Measurements from ENCODE around the gene ECI1. TPM values are rescaled to one million over a fixed set of nuclear protein-coding genes. Genes with fewer than 3 reads are reported as not detected.

Gene ECI1
- total RNA-seq, 2 donors from 2014 or later, result 36.7 to 50.6 TPM

- ATAC-seq (replicated peaks), result peak; percentile 3
- Mint-ChIP-seq H3K27ac (no peak overlapping the region), H3K27me3 (no peaks in the 10 kb centered on the region), H3K9me3 (no peaks in the 10 kb centered on the region), H3K4me3 (no peak overlapping the region), H3K4me1 (no peaks in the 10 kb centered on the region), H3K36me3 (ENCODE audit: low read depth) (peaks cover 29% of the 10 kb centered on the region)
Observed at GRCh38 chr16:2235695-2236336, 15.6 kb downstream of the ECI1 start.

GRCh38 chr16:2235234-2235651, 16.1 kb downstream of the ECI1 start:
- Mint-ChIP-seq H3K36me3 (ENCODE audit: low read depth) (peaks cover 31% of the 10 kb centered on the region), H3K4me3 (no peak overlapping the region), H3K4me1 (no peaks in the 10 kb centered on the region), H3K27ac (no peak overlapping the region), H3K9me3 (no peaks in the 10 kb centered on the region), H3K27me3 (no peaks in the 10 kb centered on the region)
- ATAC-seq (replicated peaks), result no peak

- no peak for ATAC-seq (replicated peaks)
- Mint-ChIP-seq H3K9me3 (no peaks in the 10 kb centered on the region), H3K4me1 (no peaks in the 10 kb centered on the region), H3K36me3 (ENCODE audit: low read depth) (peaks cover 35% of the 10 kb centered on the region), H3K4me3 (no peak overlapping the region), H3K27ac (no peak overlapping the region), H3K27me3 (no peaks in the 10 kb centered on the region)
Observed at GRCh38 chr16:2234813-2235170, 16.6 kb downstream of the ECI1 start.

- ATAC-seq (replicated peaks), result no peak
- no peaks in the 10 kb centered on the region for H3K4me1 Mint-ChIP-seq
Observed at GRCh38 chr16:2233872-2234812, 17.2 kb downstream of the ECI1 start.

GRCh38 chr16:2233046-2233775, 18.2 kb downstream of the ECI1 start:
- no peaks in the 10 kb centered on the region for H3K27me3 Mint-ChIP-seq
- H3K9me3 Mint-ChIP-seq, result no peaks in the 10 kb centered on the region
- H3K36me3 Mint-ChIP-seq (ENCODE audit: low read depth), result peaks cover 41% of the 10 kb centered on the region
- H3K4me1 Mint-ChIP-seq, result no peaks in the 10 kb centered on the region
- H3K4me3 Mint-ChIP-seq, result no peak overlapping the region
- no peak overlapping the region for H3K27ac Mint-ChIP-seq
- no peak for ATAC-seq (replicated peaks)

More at GRCh38 chr16:2233872-2234812, 17.2 kb downstream of the ECI1 start:
- no peaks in the 10 kb centered on the region for H3K9me3 Mint-ChIP-seq
- peaks cover 41% of the 10 kb centered on the region for H3K36me3 Mint-ChIP-seq (ENCODE audit: low read depth)
- H3K27ac Mint-ChIP-seq, result no peak overlapping the region
- no peaks in the 10 kb centered on the region for H3K27me3 Mint-ChIP-seq
- H3K4me3 Mint-ChIP-seq, result no peak overlapping the region

GRCh38 chr16:2232094-2232990, 19.0 kb downstream of the ECI1 start:
- H3K27me3 Mint-ChIP-seq, result no peaks in the 10 kb centered on the region

GRCh38 chr16:2231016-2231931, 20.1 kb downstream of the ECI1 start:
- ATAC-seq (replicated peaks), result no peak

More at GRCh38 chr16:2232094-2232990, 19.0 kb downstream of the ECI1 start:
- no peaks in the 10 kb centered on the region for H3K4me1 Mint-ChIP-seq
- no peak overlapping the region for H3K27ac Mint-ChIP-seq
- H3K36me3 Mint-ChIP-seq (ENCODE audit: low read depth), result peaks cover 41% of the 10 kb centered on the region
- no peak for ATAC-seq (replicated peaks)
- H3K9me3 Mint-ChIP-seq, result no peaks in the 10 kb centered on the region
- H3K4me3 Mint-ChIP-seq, result no peak overlapping the region

GRCh38 chr16:2230376-2230775, 21.0 kb downstream of the ECI1 start:
- Mint-ChIP-seq H3K4me1 (no peaks in the 10 kb centered on the region), H3K27me3 (no peaks in the 10 kb centered on the region), H3K9me3 (no peaks in the 10 kb centered on the region), H3K36me3 (ENCODE audit: low read depth) (peaks cover 44% of the 10 kb centered on the region), H3K27ac (no peak overlapping the region), H3K4me3 (no peak overlapping the region)
- ATAC-seq (replicated peaks), result no peak

More at GRCh38 chr16:2231016-2231931, 20.1 kb downstream of the ECI1 start:
- H3K36me3 Mint-ChIP-seq (ENCODE audit: low read depth), result peaks cover 47% of the 10 kb centered on the region
- no peaks in the 10 kb centered on the region for H3K4me1 Mint-ChIP-seq
- H3K27ac Mint-ChIP-seq, result no peak overlapping the region
- no peak overlapping the region for H3K4me3 Mint-ChIP-seq
- H3K9me3 Mint-ChIP-seq, result no peaks in the 10 kb centered on the region
- no peaks in the 10 kb centered on the region for H3K27me3 Mint-ChIP-seq

GRCh38 chr16:2229632-2230250, 21.6 kb downstream of the ECI1 start:
- Mint-ChIP-seq H3K27me3 (no peaks in the 10 kb centered on the region), H3K27ac (no peak overlapping the region), H3K4me3 (no peak overlapping the region), H3K4me1 (no peaks in the 10 kb centered on the region), H3K36me3 (ENCODE audit: low read depth) (peaks cover 37% of the 10 kb centered on the region), H3K9me3 (no peaks in the 10 kb centered on the region)
- no peak for ATAC-seq (replicated peaks)

- Mint-ChIP-seq H3K27me3 (no peaks in the 10 kb centered on the region), H3K4me1 (no peaks in the 10 kb centered on the region), H3K36me3 (ENCODE audit: low read depth) (peaks cover 31% of the 10 kb centered on the region), H3K9me3 (no peaks in the 10 kb centered on the region), H3K4me3 (no peak overlapping the region), H3K27ac (no peak overlapping the region)
- ATAC-seq (replicated peaks), result no peak
Observed at GRCh38 chr16:2229091-2229490, 22.3 kb downstream of the ECI1 start.

GRCh38 chr16:2228161-2228824, 23.1 kb downstream of the ECI1 start:
- no peak overlapping the region for H3K4me3 Mint-ChIP-seq
- ATAC-seq (replicated peaks), result no peak
- H3K27me3 Mint-ChIP-seq, result no peaks in the 10 kb centered on the region
- H3K27ac Mint-ChIP-seq, result no peak overlapping the region
- peaks cover 25% of the 10 kb centered on the region for H3K36me3 Mint-ChIP-seq (ENCODE audit: low read depth)
- no peaks in the 10 kb centered on the region for H3K4me1 Mint-ChIP-seq
- H3K9me3 Mint-ChIP-seq, result no peaks in the 10 kb centered on the region

GRCh38 chr16:2226918-2227317, 24.5 kb downstream of the ECI1 start:
- no peak overlapping the region for H3K27ac Mint-ChIP-seq

More at GRCh38 chr16:2226918-2227317, 24.5 kb downstream of the ECI1 start:
- no peaks in the 10 kb centered on the region for H3K9me3 Mint-ChIP-seq
- no peak overlapping the region for H3K4me3 Mint-ChIP-seq
- no peaks in the 10 kb centered on the region for H3K27me3 Mint-ChIP-seq
- ATAC-seq (replicated peaks), result no peak
- H3K4me1 Mint-ChIP-seq, result no peaks in the 10 kb centered on the region
- H3K36me3 Mint-ChIP-seq (ENCODE audit: low read depth), result peaks cover 23% of the 10 kb centered on the region

Data from activated T-helper 17 cell treated with anti-CD3 and anti-CD28 coated beads, Interleukin-2, amount 50 U/mL, for 72 hours (primary cell).